HG03045 (cell line): ENCODE data around the gene MARK3.

ENCODE experiments used
- ATAC-seq: cut with Tn5 transposase; IDR thresholded peaks from one replicate; pipeline ENCODE4 v1.9.1; 2021; ENCODE audit warnings: mild to moderate bottlenecking, moderate library complexity; ENCODE audit not compliant: unreplicated experiment

Gene MARK3

DNA sequence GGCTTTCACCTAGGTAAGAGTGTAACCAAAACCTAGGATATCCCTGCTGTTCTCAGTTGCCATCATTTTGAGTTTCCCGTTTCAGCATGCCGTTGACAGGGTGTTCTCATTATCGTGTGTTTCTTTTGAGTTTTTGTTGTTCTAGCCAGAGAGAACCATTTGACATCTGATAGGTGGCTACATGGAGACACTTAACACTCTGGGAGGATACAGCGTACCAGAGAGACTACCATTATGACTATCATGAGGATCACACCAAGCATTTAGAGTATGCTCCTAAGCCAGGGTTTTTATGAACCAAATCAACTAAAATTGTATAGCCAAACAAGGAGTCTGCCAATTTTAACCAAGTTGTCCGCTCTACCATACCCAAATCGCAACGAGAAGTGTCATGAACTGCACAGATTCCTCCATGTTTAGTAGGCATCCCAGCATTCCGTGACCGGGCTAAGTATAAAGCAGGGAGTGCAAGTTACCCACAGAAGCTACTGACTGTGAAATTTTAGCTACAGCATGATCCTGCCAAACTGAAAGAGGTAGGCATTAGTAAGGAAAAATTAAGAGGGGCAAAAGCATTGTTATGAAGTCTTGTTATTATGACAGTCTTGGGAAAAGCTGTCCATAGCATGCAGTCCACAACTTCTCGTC is 48.8 kb downstream of the MARK3 start:
- no peak for ATAC-seq

DNA sequence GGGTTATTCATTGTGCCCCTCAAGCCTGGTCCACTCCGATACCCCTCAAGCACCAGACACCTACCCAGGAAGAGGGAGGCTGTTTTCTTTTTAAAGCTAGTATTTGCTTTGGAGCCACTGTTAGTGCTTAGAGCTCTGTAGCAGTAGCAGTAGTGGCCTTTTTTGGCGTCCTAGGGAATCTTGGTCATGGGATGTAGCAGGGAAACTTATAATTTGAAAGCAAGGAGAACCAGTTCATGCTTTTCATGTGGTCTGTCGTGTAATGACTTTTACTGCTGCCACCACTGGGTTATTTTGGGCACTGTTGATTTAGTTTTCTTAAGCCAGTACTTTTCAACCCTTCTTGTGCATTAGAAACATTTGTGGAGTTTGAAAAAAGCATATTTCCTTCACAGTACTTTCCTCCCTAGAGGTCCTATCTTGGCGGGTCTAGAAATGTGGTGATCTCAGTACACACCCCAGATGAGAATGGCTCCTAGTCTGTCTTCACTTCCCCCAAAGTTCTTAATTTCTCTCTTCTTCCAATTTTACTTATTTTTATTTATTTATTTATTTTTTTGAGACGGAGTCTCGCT is 49.7 kb downstream of the MARK3 start:
- no peak for ATAC-seq

DNA sequence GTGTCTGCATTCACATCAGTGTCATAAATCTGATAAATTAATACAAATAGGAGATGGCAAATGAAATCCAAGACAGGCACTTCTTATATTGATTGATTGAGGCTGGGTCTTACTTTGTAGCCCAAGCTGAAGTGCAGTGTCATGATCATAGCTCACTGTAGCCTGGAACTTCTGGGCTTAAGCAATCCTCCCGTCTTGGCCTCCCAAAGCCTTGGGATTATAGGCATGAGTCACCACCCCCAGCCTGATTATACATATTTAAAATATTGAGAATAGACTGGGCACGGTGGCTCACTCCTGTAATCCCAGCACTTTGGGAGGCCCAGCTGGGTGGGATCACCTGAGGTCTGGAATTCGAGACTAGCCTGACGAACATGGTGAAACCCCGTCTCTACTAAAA is 51.3 kb downstream of the MARK3 start:
- ATAC-seq, result no peak

DNA sequence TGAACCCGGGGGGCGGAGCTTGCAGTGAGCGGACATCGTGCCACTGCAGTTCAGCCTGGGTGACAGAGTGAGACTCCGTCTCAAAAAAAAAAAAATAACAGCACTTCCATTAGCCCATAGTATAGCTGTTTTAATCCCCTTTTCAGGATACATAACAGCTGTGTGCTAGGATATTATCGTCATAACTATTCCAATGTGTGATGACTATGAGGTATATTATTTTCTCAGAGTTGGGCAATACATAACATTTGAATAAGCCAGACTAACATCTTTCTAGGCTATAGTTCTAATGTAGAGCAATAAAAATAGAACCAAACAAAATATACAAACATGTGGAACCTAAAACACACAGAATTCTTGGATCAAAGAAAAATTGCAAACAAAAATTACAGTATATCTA is 57.1 kb downstream of the MARK3 start:
- no peak for ATAC-seq

DNA sequence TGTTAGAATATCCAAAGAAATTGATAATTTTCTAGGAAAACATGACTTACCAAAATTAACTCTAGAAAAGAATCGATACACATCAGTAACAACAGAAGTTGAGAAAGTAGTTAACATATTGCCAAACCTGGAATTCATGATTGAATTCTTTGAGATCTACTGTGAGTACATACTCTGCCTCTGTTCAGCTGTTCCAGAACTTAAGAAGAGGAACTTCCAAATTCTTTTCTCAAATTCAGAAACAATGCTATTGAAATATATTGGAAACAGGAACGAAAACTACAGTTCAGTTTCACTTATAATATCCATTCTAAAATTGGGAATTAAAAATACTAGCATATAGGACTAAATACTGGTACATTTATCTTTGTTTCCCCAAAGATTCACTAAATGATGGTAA is 57.9 kb downstream of the MARK3 start:
- ATAC-seq, result no peak

DNA sequence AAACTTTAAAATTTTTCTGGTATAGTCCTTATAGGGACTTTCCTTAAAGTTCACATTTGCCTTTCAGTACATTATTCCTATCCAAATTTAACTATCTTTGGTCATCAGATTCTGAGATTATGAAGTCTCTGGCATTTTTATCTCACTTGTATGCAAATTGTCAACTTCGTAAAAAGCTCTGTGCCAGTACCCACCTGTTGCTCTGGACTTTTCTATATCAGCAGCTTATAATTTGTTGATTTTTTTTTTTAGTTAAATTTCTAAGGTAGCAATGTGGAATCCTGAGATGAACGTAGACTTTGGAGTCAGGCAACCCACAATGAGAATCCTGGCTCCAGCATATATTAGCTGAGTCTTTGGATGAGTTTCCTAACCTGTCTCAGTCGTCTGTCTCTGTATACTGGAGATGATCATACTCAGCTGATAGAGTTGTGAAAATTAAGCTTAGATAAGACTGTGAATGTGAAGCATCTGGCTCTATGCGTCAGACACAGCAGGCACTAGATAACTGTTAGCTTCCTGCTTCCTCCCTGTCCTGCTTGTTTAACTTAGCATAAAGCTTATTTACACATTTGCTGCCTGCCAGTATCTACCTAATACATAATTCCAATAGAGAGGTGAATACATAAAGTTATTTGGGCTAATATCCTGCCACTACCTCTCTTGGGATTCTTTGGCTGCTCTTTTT is 59.8 kb downstream of the MARK3 start:
- ATAC-seq, result no peak

DNA sequence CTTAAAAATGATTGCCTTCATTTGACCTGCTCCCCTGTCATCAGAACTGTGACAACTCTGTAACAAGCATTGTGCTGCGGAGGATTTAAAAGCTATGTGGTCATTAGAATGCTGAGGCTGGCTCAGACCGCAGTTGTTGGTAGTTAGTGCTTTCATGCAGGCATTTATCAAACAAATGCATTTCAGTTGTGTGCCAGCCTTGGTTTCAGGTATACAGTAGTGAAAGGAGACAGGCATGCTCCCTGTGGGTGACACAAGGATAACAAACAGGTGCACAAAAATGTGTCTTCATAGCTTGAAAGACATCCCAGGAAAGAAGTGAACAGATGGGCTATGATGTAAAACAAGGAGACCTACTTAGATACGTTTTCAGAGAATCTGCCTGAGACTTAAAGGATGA is 60.6 kb downstream of the MARK3 start:
- no peak for ATAC-seq

DNA sequence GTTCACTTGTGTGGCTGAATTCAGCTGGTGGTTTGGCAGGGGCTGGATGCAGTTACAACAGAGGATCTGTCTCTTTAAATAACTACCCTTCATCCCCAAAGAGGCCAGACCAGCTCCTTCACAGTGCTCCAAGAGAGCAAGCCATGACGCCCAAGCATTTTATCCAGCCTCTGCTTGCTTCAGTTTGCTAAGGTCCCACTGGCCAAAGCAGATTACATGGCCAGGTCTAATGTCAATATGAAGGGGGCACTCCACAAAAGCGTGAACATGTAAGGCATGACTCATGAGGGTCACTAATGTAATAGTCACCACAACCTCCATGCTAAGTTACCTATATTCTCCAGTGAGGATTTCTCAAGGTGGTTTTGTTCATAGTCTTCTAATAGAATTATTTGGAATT is 62.9 kb downstream of the MARK3 start:
- no peak for ATAC-seq

DNA sequence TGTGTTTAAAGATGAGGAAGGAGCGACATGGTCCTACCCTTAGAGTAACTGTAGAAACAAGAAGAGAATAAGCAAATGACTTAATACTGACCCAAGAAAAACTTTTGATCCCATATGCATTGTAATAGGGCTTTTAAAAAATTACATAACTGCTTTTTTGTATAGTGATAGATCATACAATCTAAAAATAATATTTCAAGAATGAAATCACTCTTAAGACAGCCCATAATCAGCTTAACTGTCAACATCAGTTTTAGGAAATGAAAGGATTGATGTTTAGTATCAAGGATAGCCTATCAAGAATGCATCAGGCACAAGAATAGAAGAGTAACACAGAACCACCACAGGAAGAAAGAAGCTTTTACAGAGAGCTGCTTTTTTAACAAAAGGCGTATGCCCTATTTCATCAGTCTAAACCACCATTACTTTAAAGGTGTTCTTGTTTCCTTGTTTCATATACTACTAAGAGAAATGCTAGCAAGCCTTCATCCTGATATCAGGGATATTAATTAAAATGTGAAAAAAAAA is 64.5 kb downstream of the MARK3 start:
- no peak for ATAC-seq

DNA sequence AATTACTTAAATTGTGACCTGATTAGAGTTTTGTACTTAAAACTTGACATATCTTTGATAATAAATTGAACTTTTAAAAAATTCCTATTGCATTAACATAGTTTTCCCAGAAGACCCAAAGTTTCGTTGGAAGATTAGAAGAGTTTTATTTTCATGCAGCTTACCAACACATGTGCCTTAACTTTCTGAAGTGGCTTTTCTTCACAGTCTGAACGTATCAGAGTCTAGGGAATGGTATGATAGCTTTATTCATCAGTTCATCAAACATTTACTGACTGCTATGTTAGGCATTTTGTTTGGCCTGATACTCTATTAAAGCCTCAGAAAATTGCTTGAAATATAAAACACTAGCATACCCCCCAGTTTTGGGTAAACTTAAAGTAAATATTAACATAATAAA is 65.2 kb downstream of the MARK3 start:
- ATAC-seq, result no peak

DNA sequence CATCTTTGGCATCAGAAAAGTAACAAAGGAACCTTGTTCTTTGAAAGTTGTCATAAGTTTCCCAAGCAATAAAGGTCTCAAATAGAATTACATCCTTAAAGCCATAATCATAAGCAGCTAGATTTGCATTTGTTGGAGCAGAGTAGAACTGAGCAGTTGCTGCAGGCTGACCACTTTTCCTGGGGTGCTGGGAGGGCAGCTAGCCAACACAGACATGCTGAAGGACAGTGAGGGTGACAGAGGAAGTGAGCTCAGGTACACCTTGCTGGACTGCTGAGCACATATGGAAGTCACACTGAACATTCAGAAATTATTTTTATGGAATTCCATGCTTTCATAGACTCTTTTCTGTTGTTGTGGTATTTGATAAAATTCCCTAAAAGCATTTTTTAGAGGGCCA is 66.2 kb downstream of the MARK3 start:
- ATAC-seq, result no peak

DNA sequence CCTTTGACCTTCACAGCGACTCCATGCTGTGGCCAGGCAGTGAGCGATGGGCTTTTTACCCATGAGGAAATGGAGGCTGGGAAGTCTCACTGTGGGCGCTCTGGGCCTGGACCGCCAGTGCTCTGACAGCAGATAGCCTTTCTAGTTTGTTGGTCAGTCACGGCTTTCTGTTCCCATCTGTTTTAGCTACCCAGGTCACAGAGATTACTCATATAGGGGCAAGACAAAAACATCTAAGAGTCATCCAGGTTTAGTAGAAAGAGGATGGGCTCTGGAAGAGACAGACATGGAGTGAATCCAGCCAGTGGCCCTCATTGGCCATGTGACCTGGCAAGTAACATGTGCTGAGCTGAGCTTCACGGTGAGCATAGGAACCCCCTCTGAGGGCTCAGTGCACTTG is 68.6 kb downstream of the MARK3 start:
- ATAC-seq, result no peak

DNA sequence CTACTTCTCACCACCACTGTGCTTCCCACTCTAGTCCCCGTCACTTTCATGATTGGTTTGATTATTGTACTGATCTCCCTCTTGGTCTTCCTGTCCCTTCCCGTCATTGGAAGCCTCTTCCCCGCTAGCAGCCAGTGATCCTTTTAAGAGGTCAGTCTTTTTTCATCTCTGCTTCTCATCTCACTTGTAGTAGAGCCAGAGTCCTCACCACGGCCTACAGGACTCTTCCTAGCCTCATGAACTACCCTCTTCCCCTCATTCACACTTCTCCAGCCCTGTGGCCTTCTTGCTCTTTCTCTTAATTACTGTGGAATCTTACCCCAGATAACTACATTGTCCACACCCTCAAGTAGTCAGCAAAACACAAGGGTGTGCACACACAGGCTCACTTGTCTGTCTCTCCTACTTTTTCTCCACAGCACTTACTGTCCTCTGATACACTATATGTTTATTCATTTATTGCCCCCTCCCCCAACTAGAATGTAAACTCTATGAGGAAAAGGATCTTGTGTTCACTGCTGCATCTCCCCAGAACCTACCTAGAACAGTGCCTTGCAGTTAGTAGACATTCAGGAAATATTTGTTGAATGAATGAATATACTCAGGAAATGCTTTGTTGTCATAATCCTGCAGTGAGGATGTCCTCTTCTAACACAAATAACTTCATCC is 71.1 kb downstream of the MARK3 start:
- no peak for ATAC-seq

DNA sequence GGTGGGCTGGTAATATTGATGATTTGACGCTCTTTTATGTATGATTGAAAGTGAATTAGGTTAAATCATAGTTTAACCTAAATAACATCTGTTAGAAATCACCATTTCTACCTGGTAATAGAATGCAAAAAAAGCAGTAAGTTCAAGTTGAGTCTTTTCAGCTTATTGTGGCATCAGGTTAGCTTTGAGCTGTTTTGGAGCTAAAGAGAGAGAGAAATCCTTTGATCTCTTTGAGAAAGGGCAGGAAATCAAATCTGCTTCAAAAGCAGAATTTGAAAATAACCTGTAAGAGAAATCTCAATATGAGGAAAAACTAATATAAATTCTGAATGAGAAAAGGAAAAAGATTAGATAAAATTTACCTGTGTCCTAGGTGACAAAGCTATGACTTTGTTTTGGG is 75.2 kb downstream of the MARK3 start:
- no peak for ATAC-seq

DNA sequence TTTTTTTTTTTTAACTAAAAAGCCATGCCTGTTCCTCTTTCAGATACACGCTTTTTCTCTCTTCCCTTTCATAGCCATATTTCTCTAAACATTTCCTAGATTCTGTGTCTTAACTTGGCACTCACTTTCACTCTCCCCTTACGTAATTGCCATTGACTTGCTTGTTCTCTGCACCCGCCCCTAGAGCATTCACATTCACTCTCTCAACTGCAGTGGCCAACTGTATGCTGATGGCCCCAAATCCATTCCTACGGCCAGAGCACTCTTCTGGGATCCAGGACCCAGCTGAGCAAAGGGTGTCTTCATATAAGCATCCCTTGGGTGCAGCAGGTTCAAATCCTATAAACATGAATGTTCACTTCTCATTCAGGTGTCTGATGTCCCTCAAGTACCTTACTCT is 77.9 kb downstream of the MARK3 start:
- no peak for ATAC-seq

DNA sequence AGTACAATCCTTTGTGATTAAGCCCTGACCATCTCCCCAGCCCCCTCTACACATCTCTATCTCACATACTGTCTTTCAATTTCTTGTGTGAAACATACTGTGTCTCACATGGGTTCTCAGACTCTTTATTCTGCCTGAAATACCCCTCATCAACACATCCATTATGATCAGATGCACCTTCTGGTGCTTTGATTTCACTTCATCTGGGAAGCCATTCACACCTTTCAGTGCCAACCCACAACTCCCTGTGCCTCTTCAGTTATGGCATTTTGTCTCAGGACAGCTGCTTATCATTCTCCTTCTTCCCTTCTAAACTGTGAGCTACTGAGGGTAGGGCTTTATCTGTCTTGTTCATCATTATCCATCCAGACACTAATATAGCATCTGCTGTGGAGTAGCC is 78.6 kb downstream of the MARK3 start:
- ATAC-seq, result no peak

DNA sequence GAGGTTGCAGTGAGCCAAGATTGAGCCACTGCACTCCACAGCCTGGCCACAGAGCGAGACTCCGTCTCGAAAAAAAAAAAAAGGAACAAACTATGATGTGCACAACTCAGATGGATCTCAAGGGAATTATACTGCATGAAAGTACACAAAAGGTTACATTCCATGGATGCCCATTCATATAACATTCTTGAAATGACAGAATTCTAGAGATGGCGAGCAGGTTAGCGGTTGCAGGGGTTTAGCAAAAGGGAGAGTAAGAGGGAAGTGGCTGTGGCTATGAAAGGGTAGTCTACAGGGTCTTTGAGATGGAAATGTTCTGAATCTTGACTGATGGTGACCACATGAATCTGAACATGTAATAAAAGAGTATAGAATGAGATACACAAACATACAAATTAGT is 87.7 kb downstream of the MARK3 start:
- ATAC-seq, result no peak

DNA sequence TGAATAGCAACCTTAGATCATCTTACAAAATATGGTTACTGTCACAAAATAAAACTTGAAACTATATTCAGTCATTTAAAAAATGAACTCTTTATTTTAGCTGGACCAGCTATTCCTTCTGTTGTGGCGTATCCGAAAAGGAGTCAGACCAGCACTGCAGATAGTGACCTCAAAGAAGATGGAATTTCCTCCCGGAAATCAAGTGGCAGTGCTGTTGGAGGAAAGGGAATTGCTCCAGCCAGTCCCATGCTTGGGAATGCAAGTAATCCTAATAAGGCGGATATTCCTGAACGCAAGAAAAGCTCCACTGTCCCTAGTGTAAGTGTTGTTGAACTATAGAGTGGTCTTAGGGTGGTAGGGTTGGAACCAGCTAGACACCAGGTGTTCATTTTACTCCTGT is 89.7 kb downstream of the MARK3 start:
- ATAC-seq, result no peak

DNA sequence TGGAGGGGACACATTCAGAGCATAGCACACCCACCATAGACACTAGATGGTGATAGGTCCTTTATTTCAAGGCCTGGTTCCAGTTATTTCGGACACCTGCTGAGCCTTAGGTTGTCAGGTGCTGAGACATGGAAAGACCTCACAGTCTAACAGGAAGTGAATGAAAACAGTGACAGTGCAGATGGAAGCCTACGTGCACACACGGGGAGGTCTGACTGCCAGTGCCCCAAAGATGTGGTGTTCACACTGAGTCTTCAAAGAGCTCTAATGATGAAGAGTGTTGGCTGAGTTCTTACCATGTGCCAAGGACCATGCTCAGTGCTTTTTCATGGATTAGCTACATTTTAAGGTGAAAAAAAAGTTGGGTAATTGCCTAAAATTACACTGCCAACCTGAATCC is 90.8 kb downstream of the MARK3 start:
- no peak for ATAC-seq

DNA sequence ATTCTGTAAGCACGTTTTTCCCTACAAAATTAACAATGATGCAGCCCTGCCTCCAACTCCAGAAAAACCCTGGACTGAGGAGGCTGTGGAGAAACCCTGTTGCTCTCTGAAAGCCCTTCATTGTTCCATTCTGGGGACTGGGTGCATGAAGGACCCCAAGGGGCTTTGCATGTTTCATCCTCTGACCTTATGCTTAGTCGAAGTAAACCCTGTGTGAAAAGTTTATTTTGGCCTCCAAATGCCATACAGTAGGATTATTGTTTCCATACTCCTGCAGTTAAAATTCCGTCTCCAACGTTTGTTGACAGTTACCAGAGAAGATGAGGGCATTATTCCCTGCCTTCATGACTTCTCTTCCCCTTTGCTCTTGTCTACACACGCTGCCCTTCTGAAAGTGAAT is 91.4 kb downstream of the MARK3 start:
- ATAC-seq, result no peak

DNA sequence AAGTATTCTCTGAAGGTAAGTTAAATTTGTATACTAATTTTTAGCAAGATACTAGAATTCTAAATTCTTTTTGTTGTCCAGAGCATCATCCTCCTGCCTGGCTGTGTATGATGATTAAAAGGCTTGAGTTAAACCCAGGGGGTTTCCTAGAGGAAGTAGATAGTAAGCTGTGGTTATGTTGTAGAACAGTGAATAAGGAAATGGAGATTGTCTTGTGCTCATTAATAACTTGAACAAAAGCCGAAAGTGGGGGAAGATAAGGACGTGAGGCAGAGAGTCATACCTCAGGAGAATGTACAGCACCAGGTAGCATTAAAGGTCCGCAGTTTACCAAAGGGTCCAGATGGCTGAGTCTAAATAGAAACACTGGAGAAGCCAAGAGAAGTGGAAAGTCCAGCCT is 95.4 kb downstream of the MARK3 start:
- no peak for ATAC-seq

DNA sequence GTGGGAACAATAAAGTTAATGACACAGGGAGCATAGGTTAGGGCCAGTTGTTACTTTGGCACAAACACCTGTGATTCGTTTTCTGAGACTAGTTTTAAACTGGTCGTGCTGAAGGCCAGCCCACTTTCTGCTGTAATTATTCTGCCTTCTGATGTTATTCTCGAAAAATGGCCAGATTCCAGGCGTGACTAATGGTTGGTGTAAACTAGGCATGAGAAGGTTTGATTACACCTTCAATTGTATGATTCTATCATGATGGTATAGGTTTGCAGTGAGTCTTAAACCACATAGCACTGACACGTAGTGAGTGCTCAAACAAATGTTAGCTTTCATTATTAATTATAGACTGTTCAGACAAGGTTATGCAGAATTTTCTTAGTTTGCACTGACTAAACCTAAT is 98.4 kb downstream of the MARK3 start:
- no peak for ATAC-seq
